H1 (cell line): Measurements from ENCODE around the gene CHCHD6. TPM values are rescaled to one million over a fixed set of nuclear protein-coding genes. Genes with fewer than 3 reads are reported as not detected.

ENCODE experiments used
- BRCA1 ChIP-seq: IDR thresholded peaks from 2 replicates; pipeline ENCODE4 v1.6.1; 2012; ENCODE audit warnings: low read depth, low read length, improper control_type of control experiment
- CHD7 ChIP-seq: fragments of 300-600 bp; sonication (generic); IDR thresholded peaks from 2 replicates; pipeline ENCODE4 v1.7.1; 2012; ENCODE audit warnings: low read length, moderate library complexity, mild to moderate bottlenecking, inconsistent platforms; ENCODE audit not compliant: insufficient replicate concordance
- MAX ChIP-seq: IDR thresholded peaks from 2 replicates; pipeline ENCODE4 v1.6.1; 2012; ENCODE audit warnings: inconsistent platforms
- NRF1 ChIP-seq: IDR thresholded peaks from 2 replicates; pipeline ENCODE4 v1.6.1; 2011; ENCODE audit warnings: mild to moderate bottlenecking, low read depth, low read length, improper control_type of control experiment
- SAP30 ChIP-seq: fragments of 300-600 bp; sonication (generic); IDR thresholded peaks from 2 replicates; pipeline ENCODE4 v1.7.1; 2012; ENCODE audit warnings: low read length, moderate library complexity, mild to moderate bottlenecking, inconsistent platforms; ENCODE audit not compliant: insufficient read depth, insufficient replicate concordance
- SUZ12 ChIP-seq: fragments of 200-600 bp; sonication (generic); IDR thresholded peaks from 2 replicates; pipeline ENCODE4 v1.6.1; 2012; ENCODE audit warnings: mild to moderate bottlenecking, inconsistent platforms, low read length, moderate library complexity, mixed read lengths
- TAF7 ChIP-seq: optimal IDR thresholded peaks from 2 replicates; pipeline ENCODE3; 2011; ENCODE audit warnings: low read depth, mild to moderate bottlenecking, inconsistent platforms, low read length, moderate library complexity, borderline replicate concordance
- TBP ChIP-seq: IDR thresholded peaks from 2 replicates; pipeline ENCODE4 v1.6.1; 2011; ENCODE audit warnings: low read depth, low read length, improper control_type of control experiment
- USF2 ChIP-seq: IDR thresholded peaks from 2 replicates; pipeline ENCODE4 v1.6.1; 2011; ENCODE audit warnings: low read length, improper control_type of control experiment
- ZNF274 ChIP-seq: IDR thresholded peaks from 2 replicates; pipeline ENCODE4 v1.7.0; 2012; ENCODE audit warnings: low read length, borderline replicate concordance; ENCODE audit errors: extremely low read depth
- polyA plus RNA-seq, 7 experiments: library from polyadenylated mRNA; depleted of rRNA in 3 of 7; stranded (reverse) in 5 of 7; unstranded in 2 of 7; fragments of >200 nt in 5 of 7; fragments of 200-250 nt in 2 of 7; gene quantifications; 1 replicate in 5 of 7; 2 replicates in 1 of 7; 4 replicates in 1 of 7; pipeline versions ENCODE4 v1.2.1 to v1.2.3, GENCODE V29; 2011 to 2013; ENCODE audit warnings: missing spikeins in 2 of 7, mixed read lengths in 2 of 7
- total RNA-seq: library from RNA; stranded (reverse); fragmentation: NEBNext Ultra II Directional; extraction: Animal tissue kit (Norgen Biotek cat#: 25700); gene quantifications from 2 replicates; pipeline ENCODE4 v1.2.1, GENCODE V29; 2021

CHCHD6 gene
- total and polyA plus RNA-seq, 2 of the 8 experiments (the other 6 are each of a cell fraction or from before 2014, with no cell fraction given) = 32.4 to 37.6 TPM

- TF ChIP-seq CHD7 (no peak), TBP (no peak), NRF1 (no peak), SUZ12 (no peak), ZNF274 (no peak), TAF7 (no peak), SAP30 (no peak), MAX (no peak), BRCA1 (no peak), USF2 (no peak)
These were observed 183.6 kb downstream of the CHCHD6 start (continued) for GRCh38 chr3:126887686-126888085.
